OCI-LY3 (cell line): ENCODE results near the gene GSAP.

Experiments
- CTCF ChIP-seq: fragments of 200-600, 300-600 bp; sonication (generic); IDR thresholded peaks from 2 replicates; pipeline ENCODE4 v1.5.1; 2014; ENCODE audit warnings: antibody characterized with exemption, low read length, low read depth
- EZH2phosphoT487 ChIP-seq: fragments of 200-600 bp; shearing (Covaris generic); IDR thresholded peaks from 2 replicates; pipeline ENCODE4 v1.6.1; 2018; ENCODE audit warnings: antibody characterized with exemption, mixed run types, low read depth

- TF ChIP-seq CTCF, result no peak
- TF ChIP-seq EZH2phosphoT487, result no peak
Measured at GRCh38 chr7:77404641-77405040, 11.5 kb downstream of the GSAP start.
